HUES48 (cell line): ENCODE measurements around the gene NEDD8.
"Not testable (repeated sequence)": the region's sequence is repeated elsewhere in the genome, so short reads cannot be mapped to it uniquely, and the experiment has no call there.

Experiments
- H3K27ac ChIP-seq: one replicate; pipeline ENCODE4 v1.7.0; 2013; ENCODE audit warnings: low read depth, low read length, inconsistent platforms
- H3K27me3 ChIP-seq: 2 replicates; pipeline ENCODE4 v1.6.1; 2013; ENCODE audit warnings: mild to moderate bottlenecking, low read length; ENCODE audit not compliant: control insufficient read depth, insufficient read depth
- H3K36me3 ChIP-seq: 2 replicates; pipeline ENCODE4 v1.6.1; 2013; ENCODE audit warnings: low read length; ENCODE audit not compliant: control insufficient read depth, insufficient read depth
- H3K4me1 ChIP-seq: 2 replicates; pipeline ENCODE4 v1.6.1; 2013; ENCODE audit warnings: mild to moderate bottlenecking, low read length; ENCODE audit not compliant: control insufficient read depth, insufficient read depth
- H3K4me3 ChIP-seq: 2 replicates; pipeline ENCODE4 v1.5.1; 2013; ENCODE audit warnings: mild to moderate bottlenecking, low read depth, low read length
- H3K9ac ChIP-seq: 2 replicates; pipeline ENCODE4 v1.6.1; 2013; ENCODE audit warnings: mild to moderate bottlenecking, low read depth, low read length, moderate library complexity
- H3K9me3 ChIP-seq: 2 replicates; pipeline ENCODE4 v1.6.1; 2013; ENCODE audit warnings: low read length; ENCODE audit not compliant: control insufficient read depth, insufficient read depth

Gene NEDD8

DNA sequence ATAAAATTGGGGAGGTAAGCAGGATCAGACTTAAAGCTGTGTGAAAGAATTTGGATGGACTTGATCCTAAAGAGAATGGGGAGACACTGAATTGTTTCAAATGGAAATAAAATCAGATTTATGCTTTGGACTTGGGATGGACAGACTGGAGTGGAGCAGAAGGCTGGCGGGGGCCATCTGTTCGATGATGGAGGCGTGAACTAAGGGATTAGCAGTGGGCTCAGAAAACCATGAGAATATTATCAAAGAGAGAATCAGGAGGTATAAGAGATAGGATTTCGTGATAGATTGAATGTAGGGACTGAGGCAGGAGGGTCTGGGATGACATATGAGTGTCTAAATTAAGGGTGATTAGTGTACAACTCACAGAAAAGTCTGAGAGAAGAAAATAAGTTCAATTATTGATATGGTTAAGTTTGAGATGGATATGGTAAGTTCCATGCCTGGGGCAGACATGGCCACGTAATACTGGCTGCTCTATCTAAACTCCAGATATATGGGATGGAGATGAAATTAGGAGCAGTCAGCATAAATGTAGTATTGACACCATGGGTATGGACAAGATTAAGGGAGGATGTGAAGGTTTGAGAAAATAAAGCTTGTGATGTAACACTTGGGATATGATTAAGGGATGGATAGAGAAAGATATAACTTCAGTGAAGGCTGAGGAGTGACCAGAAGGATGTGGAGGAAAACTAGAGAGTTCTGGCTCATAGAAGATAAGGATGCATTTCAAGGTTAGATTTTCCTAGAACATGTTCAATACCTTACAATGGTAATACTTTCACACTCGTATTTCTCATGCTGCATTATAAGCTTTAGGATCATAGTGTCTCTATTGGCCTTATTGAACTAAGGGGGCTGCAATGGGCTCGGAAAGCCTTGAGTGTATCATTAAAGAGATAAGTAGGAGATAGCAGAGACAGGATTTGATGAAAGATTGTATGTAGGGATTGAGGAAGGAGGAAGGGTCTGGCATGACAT is 27.7 kb downstream of the NEDD8 start:
- H3K9ac ChIP-seq = no peak overlapping the region
- H3K36me3 ChIP-seq = peaks cover 43% of the 10 kb centered on the region
- H3K4me1 ChIP-seq = peaks cover 6% of the 10 kb centered on the region
- H3K9me3 ChIP-seq = peaks cover 7% of the 10 kb centered on the region; the same call in 1 of the 2 replicates
- H3K27ac ChIP-seq = no peak overlapping the region
- H3K27me3 ChIP-seq = no peaks in the 10 kb centered on the region
- no peak overlapping the region for H3K4me3 ChIP-seq

DNA sequence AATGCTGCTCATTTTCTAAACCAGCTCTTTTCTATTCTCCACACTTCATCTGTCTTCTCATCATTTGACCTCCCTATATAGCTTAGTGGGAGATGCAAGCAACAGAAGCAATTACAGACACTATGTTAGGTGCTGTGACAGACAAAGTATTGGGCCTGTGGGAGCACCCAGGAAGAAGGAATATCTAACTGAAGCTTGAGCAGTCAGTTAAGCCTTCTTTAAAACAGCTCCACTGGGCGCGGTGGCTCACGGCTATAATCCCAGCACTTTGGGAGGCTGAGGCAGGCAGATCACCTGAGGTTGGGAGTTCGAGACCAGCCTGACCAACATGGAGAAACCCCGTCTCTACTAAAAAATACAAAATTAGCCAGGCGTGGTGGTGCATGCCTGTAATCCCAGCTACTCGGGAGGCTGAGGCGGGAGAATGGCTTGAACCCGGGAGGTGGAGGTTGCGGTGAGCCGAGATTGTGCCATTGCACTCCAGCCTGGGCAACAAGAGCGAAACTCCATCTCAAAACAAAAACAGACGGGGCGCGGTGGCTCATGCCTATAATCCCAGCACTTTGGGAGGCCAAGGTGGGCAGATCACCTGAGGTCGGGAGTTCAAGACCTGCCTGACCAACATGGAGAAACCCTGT is 28.8 kb downstream of the NEDD8 start:
- H3K27ac ChIP-seq = peak overlapping the region; percentile 83

DNA sequence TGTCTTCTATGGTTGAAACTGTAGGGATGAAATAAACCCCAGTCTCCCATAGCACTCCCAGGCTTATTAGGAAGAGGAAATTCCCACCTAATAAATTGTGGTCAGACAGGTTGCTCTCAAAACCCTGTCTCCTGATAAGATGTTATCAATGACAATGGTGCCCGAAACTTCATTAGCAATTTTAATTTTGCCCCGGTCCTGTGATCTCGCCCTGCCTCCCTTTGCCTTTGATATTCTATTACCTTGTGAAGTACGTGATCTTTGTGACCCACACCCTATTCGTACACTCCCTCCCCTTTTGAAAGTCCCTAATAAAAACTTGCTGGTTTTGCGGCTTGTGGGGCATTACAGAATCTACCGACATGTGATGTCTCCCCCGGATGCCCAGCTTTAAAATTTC is 29.6 kb downstream of the NEDD8 start:
- not testable (repeated sequence) for H3K9ac ChIP-seq, H3K4me1 ChIP-seq, H3K9me3 ChIP-seq, H3K27me3 ChIP-seq
- Histone ChIP-seq H3K4me3 (peak overlapping the region; percentile 37; the same call in 1 of the 2 replicates), H3K36me3 (peaks cover 27% of the 10 kb centered on the region), H3K27ac (peak overlapping the region; percentile 83)

More for the DNA sequence above, 28.8 kb downstream of the NEDD8 start:
- H3K9ac ChIP-seq, H3K9me3 ChIP-seq, H3K27me3 ChIP-seq, H3K4me1 ChIP-seq: not testable (repeated sequence)
- Histone ChIP-seq H3K4me3 (peak overlapping the region; percentile 35), H3K36me3 (peaks cover 35% of the 10 kb centered on the region)

DNA sequence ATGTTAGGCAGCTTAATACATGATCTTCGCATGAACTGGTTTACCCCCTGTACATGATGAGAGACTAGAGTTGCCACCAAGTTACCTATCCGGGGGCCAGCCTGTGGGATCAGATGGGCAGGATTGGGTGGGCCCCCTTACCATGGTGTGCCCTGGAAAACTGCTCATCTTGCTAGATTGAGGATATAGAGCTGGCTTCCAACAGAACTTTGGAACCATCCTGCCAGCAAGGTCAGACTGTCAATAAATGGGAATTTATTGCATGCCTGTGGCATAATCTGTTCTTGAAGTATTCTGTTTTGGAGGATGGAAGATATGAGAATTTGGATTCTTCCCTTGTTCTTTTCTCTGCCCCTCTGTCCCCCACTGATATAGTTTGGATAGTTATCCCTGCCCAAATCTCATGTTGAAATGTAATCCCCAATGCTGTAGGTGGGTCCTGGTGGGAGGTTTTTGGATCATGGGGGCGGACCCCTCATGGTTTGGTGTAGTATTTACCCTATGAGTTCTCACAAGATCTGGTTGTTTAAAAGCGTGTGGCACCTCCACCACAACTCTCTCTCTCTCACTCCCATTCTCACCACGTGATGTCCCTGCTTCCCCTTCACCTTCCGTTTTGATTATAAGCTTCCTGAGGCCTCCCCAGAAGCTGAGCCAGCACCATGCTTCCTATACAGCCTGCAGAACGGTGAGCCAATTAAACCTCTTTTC is 33.2 kb downstream of the NEDD8 start:
- H3K4me1 ChIP-seq = peaks cover 16% of the 10 kb centered on the region
- H3K27ac ChIP-seq = no peak overlapping the region
- H3K27me3 ChIP-seq = no peaks in the 10 kb centered on the region
- H3K9me3 ChIP-seq = peaks cover 7% of the 10 kb centered on the region; the same call in 1 of the 2 replicates
- H3K9ac ChIP-seq = no peak overlapping the region
- 0 out of 2 replicates have a peak, but pooled peaks cover 3% of the 10 kb centered on the region for H3K36me3 ChIP-seq
- no peak overlapping the region for H3K4me3 ChIP-seq

DNA sequence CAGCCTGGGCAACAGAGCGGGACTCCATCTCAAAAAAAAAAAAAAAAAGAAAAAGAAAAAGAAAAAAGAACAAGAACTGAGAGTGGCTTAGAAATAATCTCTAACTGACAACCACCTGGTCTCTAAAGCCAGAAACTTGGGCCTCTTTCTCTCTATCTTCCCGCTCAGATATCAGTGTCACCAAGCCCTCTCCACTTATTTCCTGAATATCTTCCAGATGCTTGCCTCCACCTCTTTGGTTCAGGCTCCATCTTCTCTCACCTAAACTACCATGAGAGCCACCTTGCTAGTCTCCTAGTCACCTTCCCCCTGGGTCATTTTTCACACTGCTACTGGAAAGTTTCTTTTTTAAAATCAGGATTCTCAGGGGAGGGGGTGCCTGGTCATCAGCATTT is 35.1 kb downstream of the NEDD8 start:
- Histone ChIP-seq H3K9me3 (peaks cover 7% of the 10 kb centered on the region; the same call in 1 of the 2 replicates), H3K27ac (no peak overlapping the region), H3K36me3 (peaks cover 14% of the 10 kb centered on the region), H3K4me1 (peaks cover 11% of the 10 kb centered on the region; the same call in 1 of the 2 replicates), H3K27me3 (no peaks in the 10 kb centered on the region), H3K9ac (no peak overlapping the region), H3K4me3 (no peak overlapping the region)

DNA sequence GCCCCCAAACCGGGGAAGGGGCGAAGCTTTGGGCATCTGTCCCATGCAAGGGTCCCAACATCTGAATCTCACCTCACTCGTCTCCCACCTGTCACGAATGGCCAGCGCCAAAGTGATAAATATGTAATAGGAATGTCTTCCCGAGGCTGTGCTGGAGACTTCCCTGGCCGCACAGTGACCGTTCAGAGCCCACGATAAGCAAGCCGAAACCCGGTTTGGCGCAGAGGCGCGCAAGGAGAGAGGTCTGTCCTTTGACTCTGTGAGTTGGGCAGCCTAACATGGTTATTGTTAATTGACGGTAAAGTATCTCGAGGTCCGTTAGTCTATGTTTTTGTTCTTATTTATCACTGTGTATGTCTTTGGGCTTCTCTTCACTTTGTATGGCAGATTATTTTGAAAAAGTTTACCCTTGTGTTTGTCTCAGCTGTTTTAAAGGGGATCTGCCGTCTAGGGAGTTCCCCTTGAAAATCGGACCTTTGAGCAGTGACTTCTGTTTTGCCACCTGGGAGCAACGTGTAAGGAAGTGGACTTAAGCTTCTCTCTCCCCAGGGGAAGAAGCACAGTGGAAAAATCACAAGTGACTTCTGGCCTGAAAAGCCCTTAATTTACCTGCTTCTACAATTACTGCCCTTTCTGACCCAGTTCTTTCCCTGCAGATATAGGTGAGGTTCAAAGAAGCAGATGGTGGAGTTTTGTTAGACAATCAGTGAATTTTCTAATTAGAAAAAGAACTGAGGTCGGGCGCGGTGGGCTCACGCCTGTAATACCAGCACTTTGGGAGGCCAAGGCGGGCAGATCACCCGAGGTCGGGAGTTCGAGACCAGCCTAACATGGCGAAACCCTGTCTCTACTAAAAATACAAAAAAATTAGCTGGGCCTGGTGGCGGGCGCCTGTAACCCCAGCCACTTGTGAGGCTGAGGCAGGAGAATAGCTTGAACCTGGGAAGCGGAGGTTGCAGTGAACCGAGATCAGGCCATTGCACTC is 35.8 kb downstream of the NEDD8 start:
- Histone ChIP-seq H3K27ac (peak overlapping the region; percentile 98), H3K4me3 (peak overlapping the region; percentile 70), H3K27me3 (no peaks in the 10 kb centered on the region), H3K9me3 (0 out of 2 replicates have a peak, but pooled peaks cover 2% of the 10 kb centered on the region), H3K36me3 (peaks cover 18% of the 10 kb centered on the region), H3K9ac (peak overlapping the region; percentile 96), H3K4me1 (peaks cover 11% of the 10 kb centered on the region; the same call in 1 of the 2 replicates)

DNA sequence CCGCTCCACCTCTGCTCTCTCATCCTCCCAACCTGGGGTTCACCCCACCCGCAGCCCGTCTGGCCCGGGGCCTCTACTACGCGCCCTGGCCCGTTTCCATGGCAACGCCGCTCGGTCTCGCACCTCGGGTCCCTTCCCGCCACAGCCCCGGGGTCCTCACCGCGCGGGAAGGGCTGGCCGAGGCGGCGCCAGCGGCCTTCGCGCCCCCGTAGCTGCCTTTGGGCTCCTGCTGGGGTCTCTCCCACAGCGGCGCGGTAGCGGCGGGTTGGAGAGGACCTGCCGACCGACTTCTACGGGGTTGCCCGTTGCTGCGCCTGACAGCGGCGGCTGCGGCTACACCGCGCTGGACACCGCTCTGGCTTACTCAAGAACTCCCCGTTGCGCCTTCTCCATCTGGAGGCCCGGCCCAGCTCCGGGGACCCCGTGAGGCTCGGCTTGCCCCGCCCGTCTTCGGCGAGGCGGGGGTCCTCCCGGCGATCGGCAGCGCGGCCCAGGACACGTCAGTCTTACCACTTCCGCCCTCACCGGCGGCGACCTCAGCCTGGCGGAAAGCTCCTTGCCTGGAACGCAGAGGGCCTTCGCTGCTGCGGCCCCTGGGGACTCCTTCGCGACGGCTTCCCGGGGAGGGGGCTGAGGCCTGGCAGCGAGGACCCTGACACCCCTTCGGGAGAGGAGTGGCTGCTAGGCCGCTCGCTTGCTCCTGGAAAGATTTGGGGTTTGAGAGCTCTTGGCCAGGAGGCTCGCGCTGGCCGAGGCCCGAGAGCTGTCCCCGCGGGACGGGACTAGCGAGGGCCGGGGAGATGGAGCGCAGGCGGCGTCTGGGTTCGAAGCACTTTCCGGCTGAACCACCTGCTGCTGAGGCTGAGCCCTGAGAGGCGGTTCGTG is 36.7 kb downstream of the NEDD8 start, which contains the start of gene TM9SF1:
TM9SF1 (minus strand) TSS at position 256 of the 885 bp plus-strand sequence. CDS start 422 bp downstream, outside the sequence.
- Histone ChIP-seq H3K36me3 (peaks cover 20% of the 10 kb centered on the region), H3K4me1 (peaks cover 11% of the 10 kb centered on the region; the same call in 1 of the 2 replicates), H3K27ac (peak within 1 kb of the TSS; percentile 98)

DNA sequence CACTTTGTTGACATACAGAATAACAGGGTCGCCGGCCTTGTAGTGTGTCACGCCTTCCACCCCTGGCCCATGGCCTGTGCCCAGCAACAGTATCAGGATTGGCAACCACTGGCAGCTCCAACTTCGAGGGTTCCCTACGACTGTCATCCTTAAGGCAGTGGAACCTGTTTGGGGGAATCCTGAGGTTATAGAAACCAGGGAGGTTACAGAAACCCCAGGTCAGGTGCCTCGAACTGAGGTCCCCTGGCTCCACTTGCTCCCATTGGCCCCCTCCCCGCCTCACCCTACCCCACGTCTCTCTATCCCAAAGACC is 37.3 kb downstream of the NEDD8 start:
- Histone ChIP-seq H3K9ac (peak overlapping the region; percentile 96; the same call in 1 of the 2 replicates), H3K9me3 (no peaks in the 10 kb centered on the region), H3K4me1 (peaks cover 11% of the 10 kb centered on the region; the same call in 1 of the 2 replicates), H3K36me3 (peaks cover 20% of the 10 kb centered on the region), H3K27me3 (no peaks in the 10 kb centered on the region), H3K27ac (peak overlapping the region; percentile 98), H3K4me3 (peak overlapping the region; percentile 70)

More for the DNA sequence above, 36.7 kb downstream of the NEDD8 start, which contains the start of gene TM9SF1:
- no peaks in the 10 kb centered on the region for H3K9me3 ChIP-seq
- peak within 1 kb of the TSS; percentile 96 for H3K9ac ChIP-seq
- H3K4me3 ChIP-seq = peak within 1 kb of the TSS; percentile 70
- no peaks in the 10 kb centered on the region for H3K27me3 ChIP-seq

DNA sequence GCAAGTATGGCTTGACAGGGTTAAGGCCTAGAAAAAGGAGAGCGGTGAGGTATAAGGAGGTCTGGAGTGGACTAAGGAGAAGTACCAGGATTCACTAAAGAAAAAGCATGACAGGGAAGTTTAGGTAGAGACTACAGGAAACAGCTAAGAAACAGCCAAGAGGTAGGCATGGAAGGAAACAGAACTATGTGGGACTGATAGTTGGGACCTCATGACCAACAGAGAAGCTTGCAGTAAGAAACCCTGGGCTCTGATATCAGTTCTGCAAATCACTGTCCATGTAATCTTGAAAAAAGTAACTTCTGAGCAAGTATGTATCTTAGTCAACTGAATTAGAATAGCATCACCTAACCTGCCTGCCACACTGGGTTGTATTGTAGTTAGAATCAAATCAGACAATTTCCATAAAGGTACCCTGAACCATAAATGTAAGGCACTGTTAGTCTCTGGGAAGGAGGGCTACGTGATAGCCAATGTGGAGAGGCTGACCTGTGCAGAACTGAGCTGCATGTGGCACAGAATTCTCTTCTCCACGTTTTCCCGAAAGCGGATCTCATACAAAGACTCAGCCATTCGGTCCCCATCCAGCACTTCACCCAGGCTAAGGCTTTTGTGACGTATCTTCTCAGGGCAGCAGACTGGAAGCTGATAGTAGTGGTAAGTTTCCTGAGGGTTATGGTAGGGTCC is 37.8 kb downstream of the NEDD8 start:
- Histone ChIP-seq H3K9ac (no peak overlapping the region), H3K36me3 (peaks cover 20% of the 10 kb centered on the region), H3K9me3 (no peaks in the 10 kb centered on the region), H3K4me3 (peak overlapping the region; percentile 70), H3K27ac (no peak overlapping the region), H3K27me3 (no peaks in the 10 kb centered on the region), H3K4me1 (peaks cover 11% of the 10 kb centered on the region; the same call in 1 of the 2 replicates)
